WTC11 (cell line): Measurements from ENCODE around the gene EVA1A. TPM values are rescaled to one million over a fixed set of nuclear protein-coding genes. Genes with fewer than 3 reads are reported as not detected.

ENCODE experiments used
- ATAC-seq: fragments of 200-7000 bp; cut with Tn5 transposase; 2 replicates; pipeline ENCODE4 v1.10.0; 2021; ENCODE audit warnings: mild to moderate bottlenecking, moderate library complexity
- CTCF ChIA-PET: fragments of 300-600 bp; sonication (Branson Sonifier 250); formaldehyde crosslinking; loops from one replicate; lab custom pipeline; 2021; ENCODE audit warnings: antibody characterized with exemption; lab: Charles Lee
- POLR2A ChIA-PET: fragments of 350-600 bp; sonication (Branson Sonifier 250); formaldehyde crosslinking; loops from one replicate; lab custom pipeline; 2021; ENCODE audit warnings: antibody characterized with exemption; lab: Charles Lee
- DNase-seq: peaks from one replicate; pipeline ENCODE4 v3.0.0; 2021; ENCODE audit warnings: low spot score
- H3K27ac Mint-ChIP-seq: 2 replicates; pipeline ENCODE4 v1.8.0; 2021; ENCODE audit warnings: mixed read lengths
- H3K27me3 Mint-ChIP-seq: 2 replicates; pipeline ENCODE4 v1.8.0; 2021; ENCODE audit warnings: low read depth, mild to moderate bottlenecking, moderate library complexity, mixed read lengths
- H3K36me3 Mint-ChIP-seq: 2 replicates; pipeline ENCODE4 v1.8.0; 2021; ENCODE audit warnings: mixed read lengths
- H3K4me1 Mint-ChIP-seq: 2 replicates; pipeline ENCODE4 v1.8.0; 2022; ENCODE audit warnings: mixed read lengths
- H3K4me3 Mint-ChIP-seq: 2 replicates; pipeline ENCODE4 v1.8.0; 2021; ENCODE audit warnings: mild to moderate bottlenecking, moderate library complexity, mixed read lengths
- H3K9me3 Mint-ChIP-seq: 2 replicates; pipeline ENCODE4 v1.8.0; 2021; ENCODE audit warnings: mixed read lengths
- AR ChIP-seq: fragments of 250-450 bp; sonication (Bioruptor Pico); IDR thresholded peaks from 2 replicates; pipeline ENCODE4 v1.9.0; 2021; ENCODE audit warnings: mild to moderate bottlenecking
- ATF1 ChIP-seq: sonication (generic); formaldehyde crosslinking; IDR thresholded peaks from 2 replicates; pipeline ENCODE4 v1.8.1; 2023; ENCODE audit warnings: mild to moderate bottlenecking, moderate library complexity, missing genetic modification reagents
- CREB1 ChIP-seq: sonication (generic); formaldehyde crosslinking; IDR thresholded peaks from 2 replicates; pipeline ENCODE4 v1.8.0; 2023; ENCODE audit warnings: mild to moderate bottlenecking, missing genetic modification reagents
- CREM ChIP-seq: sonication (generic); formaldehyde crosslinking; IDR thresholded peaks from 2 replicates; pipeline ENCODE4 v1.8.1; 2022; ENCODE audit warnings: mild to moderate bottlenecking, missing genetic modification reagents, moderate library complexity
- CTCF ChIP-seq: fragments of 200-600 bp; IDR thresholded peaks from 2 replicates; pipeline ENCODE4 v1.8.0; 2022; ENCODE audit warnings: antibody characterized with exemption
- E2F5 ChIP-seq: sonication (generic); formaldehyde crosslinking; IDR thresholded peaks from 2 replicates; pipeline ENCODE4 v1.8.1; 2022; ENCODE audit warnings: mild to moderate bottlenecking, moderate library complexity, missing genetic modification reagents
- ERG ChIP-seq: fragments of 250-450 bp; sonication (Bioruptor Pico); IDR thresholded peaks from 2 replicates; pipeline ENCODE4 v1.8.0; 2021; ENCODE audit warnings: mild to moderate bottlenecking
- FOXJ3 ChIP-seq: sonication (generic); formaldehyde crosslinking; IDR thresholded peaks from 2 replicates; pipeline ENCODE4 v1.9.0; 2021; ENCODE audit warnings: missing genetic modification reagents, mild to moderate bottlenecking, borderline replicate concordance
- FOXK1 ChIP-seq: sonication (generic); formaldehyde crosslinking; IDR thresholded peaks from 2 replicates; pipeline ENCODE4 v1.8.0; 2022; ENCODE audit warnings: mild to moderate bottlenecking, moderate library complexity, missing genetic modification reagents
- FOXP1 ChIP-seq: sonication (generic); formaldehyde crosslinking; IDR thresholded peaks from 2 replicates; pipeline ENCODE4 v1.8.0; 2022; ENCODE audit warnings: missing genetic modification reagents, mild to moderate bottlenecking, moderate library complexity, borderline replicate concordance
- GABPB1 ChIP-seq: sonication (generic); formaldehyde crosslinking; IDR thresholded peaks from 2 replicates; pipeline ENCODE4 v1.8.1; 2023; ENCODE audit warnings: mild to moderate bottlenecking, missing genetic modification reagents
- GTF2I ChIP-seq: fragments of 250-450 bp; sonication (Bioruptor Pico); conservative IDR thresholded peaks from 2 replicates; pipeline ENCODE4 v1.4.0; 2021; ENCODE audit warnings: mild to moderate bottlenecking
- IRF2 ChIP-seq: sonication (generic); formaldehyde crosslinking; IDR thresholded peaks from 2 replicates; pipeline ENCODE4 v1.8.0; 2022; ENCODE audit warnings: low read depth, missing genetic modification reagents, borderline replicate concordance
- JAZF1 ChIP-seq: fragments of 250-450 bp; sonication (Bioruptor Pico); IDR thresholded peaks from 2 replicates; pipeline ENCODE4 v1.9.0; 2021; ENCODE audit warnings: moderate library complexity, mild to moderate bottlenecking, inconsistent platforms
- NFE2L1 ChIP-seq: sonication (generic); formaldehyde crosslinking; IDR thresholded peaks from 2 replicates; pipeline ENCODE4 v1.8.1; 2023; ENCODE audit warnings: missing genetic modification reagents
- OVOL2 ChIP-seq: fragments of 250-450 bp; sonication (Bioruptor Pico); IDR thresholded peaks from 2 replicates; pipeline ENCODE4 v1.9.0; 2021; ENCODE audit warnings: mild to moderate bottlenecking, borderline replicate concordance
- PREB ChIP-seq: sonication (generic); formaldehyde crosslinking; IDR thresholded peaks from 2 replicates; pipeline ENCODE4 v1.8.1; 2022; ENCODE audit warnings: mild to moderate bottlenecking, missing genetic modification reagents, moderate library complexity, borderline replicate concordance
- TEAD1 ChIP-seq: sonication (generic); formaldehyde crosslinking; IDR thresholded peaks from 2 replicates; pipeline ENCODE4 v1.8.0; 2022; ENCODE audit warnings: mild to moderate bottlenecking, missing genetic modification reagents
- ZBTB21 ChIP-seq: sonication (generic); formaldehyde crosslinking; IDR thresholded peaks from 2 replicates; pipeline ENCODE4 v1.8.1; 2023; ENCODE audit warnings: mild to moderate bottlenecking, missing genetic modification reagents, borderline replicate concordance
- ZBTB43 ChIP-seq: sonication (generic); formaldehyde crosslinking; IDR thresholded peaks from 2 replicates; pipeline ENCODE4 v1.8.1; 2023; ENCODE audit warnings: mild to moderate bottlenecking, missing genetic modification reagents
- ZNF219 ChIP-seq: sonication (generic); formaldehyde crosslinking; IDR thresholded peaks from 2 replicates; pipeline ENCODE4 v1.8.0; 2023; ENCODE audit warnings: missing genetic modification reagents, mild to moderate bottlenecking, borderline replicate concordance
- ZNF263 ChIP-seq: sonication (generic); formaldehyde crosslinking; IDR thresholded peaks from 2 replicates; pipeline ENCODE4 v1.8.1; 2022; ENCODE audit warnings: low read depth, mild to moderate bottlenecking, moderate library complexity, missing genetic modification reagents
- total RNA-seq: library from RNA; stranded (reverse); gene quantifications from 3 replicates; pipeline ENCODE4 v1.2.3, GENCODE V29; 2021
- TF ChIP-seq, protein P1 (sequence below): sonication (generic); formaldehyde crosslinking; IDR thresholded peaks from 2 replicates; pipeline ENCODE4 v1.8.0; 2022; ENCODE audit warnings: missing genetic modification reagents

EVA1A gene
- total RNA-seq, 1 experiment from 2014 or later = 4.1 TPM

GRCh38 chr2:75563591-75563990 lies 2.9 kb upstream of the EVA1A start:
- H3K9me3 Mint-ChIP-seq = no peaks in the 10 kb centered on the region
- ATAC-seq (no peak), DNase-seq (no peak)
- peaks cover 29% of the 10 kb centered on the region for H3K27me3 Mint-ChIP-seq
- ChIA-PET POLR2A (no interaction called here), CTCF (interaction anchor here (1.5 kb wide), 1 partner anchor 10 kb away, joined by 3 read pairs; no protein-coding TSS in a partner anchor)
- no peaks in the 10 kb centered on the region for H3K36me3 Mint-ChIP-seq
- peaks cover 31% of the 10 kb centered on the region for H3K4me1 Mint-ChIP-seq
- no peak for TF ChIP-seq CTCF
- TF ChIP-seq ZNF219 (CRISPR knock-in tag) = no peak
- no peak for TF ChIP-seq PREB (CRISPR knock-in tag)
- no peak for TF ChIP-seq ZBTB21
- no peak for TF ChIP-seq IRF2 (CRISPR knock-in tag)
- TF ChIP-seq AR (CRISPR knock-in tag) = no peak
- TF ChIP-seq FOXJ3 (CRISPR knock-in tag) = no peak
- no peak for TF ChIP-seq TEAD1 (CRISPR knock-in tag)
- TF ChIP-seq FOXK1 (CRISPR knock-in tag) = no peak
- no peak for TF ChIP-seq NFE2L1 (CRISPR knock-in tag)
- no peak for TF ChIP-seq ZBTB43 (CRISPR knock-in tag)
- no peak for TF ChIP-seq E2F5 (CRISPR knock-in tag)
- TF ChIP-seq JAZF1 (CRISPR knock-in tag) = no peak
- TF ChIP-seq GTF2I (CRISPR knock-in tag) = no peak
- TF ChIP-seq CREM = no peak
- TF ChIP-seq ZNF263 (CRISPR knock-in tag) = no peak
- TF ChIP-seq ATF1 (CRISPR knock-in tag) = no peak
- H3K27ac Mint-ChIP-seq = no peak overlapping the region
- H3K4me3 Mint-ChIP-seq = no peak overlapping the region

GRCh38 chr2:75562513-75562864 lies 1.8 kb upstream of the EVA1A start:
- peaks cover 29% of the 10 kb centered on the region for H3K27me3 Mint-ChIP-seq
- no peaks in the 10 kb centered on the region for H3K9me3 Mint-ChIP-seq
- H3K4me1 Mint-ChIP-seq = peaks cover 34% of the 10 kb centered on the region
- no peak for ATAC-seq
- no peaks in the 10 kb centered on the region for H3K36me3 Mint-ChIP-seq
- no peak overlapping the region for H3K27ac Mint-ChIP-seq
- ChIA-PET POLR2A (no interaction called here), CTCF (interaction anchor here (2.9 kb wide), 1 partner anchor 46 kb away, joined by 22 read pairs; no protein-coding TSS in a partner anchor)
- no peak for DNase-seq
- no peak overlapping the region for H3K4me3 Mint-ChIP-seq
- TF ChIP-seq, protein P1, sequence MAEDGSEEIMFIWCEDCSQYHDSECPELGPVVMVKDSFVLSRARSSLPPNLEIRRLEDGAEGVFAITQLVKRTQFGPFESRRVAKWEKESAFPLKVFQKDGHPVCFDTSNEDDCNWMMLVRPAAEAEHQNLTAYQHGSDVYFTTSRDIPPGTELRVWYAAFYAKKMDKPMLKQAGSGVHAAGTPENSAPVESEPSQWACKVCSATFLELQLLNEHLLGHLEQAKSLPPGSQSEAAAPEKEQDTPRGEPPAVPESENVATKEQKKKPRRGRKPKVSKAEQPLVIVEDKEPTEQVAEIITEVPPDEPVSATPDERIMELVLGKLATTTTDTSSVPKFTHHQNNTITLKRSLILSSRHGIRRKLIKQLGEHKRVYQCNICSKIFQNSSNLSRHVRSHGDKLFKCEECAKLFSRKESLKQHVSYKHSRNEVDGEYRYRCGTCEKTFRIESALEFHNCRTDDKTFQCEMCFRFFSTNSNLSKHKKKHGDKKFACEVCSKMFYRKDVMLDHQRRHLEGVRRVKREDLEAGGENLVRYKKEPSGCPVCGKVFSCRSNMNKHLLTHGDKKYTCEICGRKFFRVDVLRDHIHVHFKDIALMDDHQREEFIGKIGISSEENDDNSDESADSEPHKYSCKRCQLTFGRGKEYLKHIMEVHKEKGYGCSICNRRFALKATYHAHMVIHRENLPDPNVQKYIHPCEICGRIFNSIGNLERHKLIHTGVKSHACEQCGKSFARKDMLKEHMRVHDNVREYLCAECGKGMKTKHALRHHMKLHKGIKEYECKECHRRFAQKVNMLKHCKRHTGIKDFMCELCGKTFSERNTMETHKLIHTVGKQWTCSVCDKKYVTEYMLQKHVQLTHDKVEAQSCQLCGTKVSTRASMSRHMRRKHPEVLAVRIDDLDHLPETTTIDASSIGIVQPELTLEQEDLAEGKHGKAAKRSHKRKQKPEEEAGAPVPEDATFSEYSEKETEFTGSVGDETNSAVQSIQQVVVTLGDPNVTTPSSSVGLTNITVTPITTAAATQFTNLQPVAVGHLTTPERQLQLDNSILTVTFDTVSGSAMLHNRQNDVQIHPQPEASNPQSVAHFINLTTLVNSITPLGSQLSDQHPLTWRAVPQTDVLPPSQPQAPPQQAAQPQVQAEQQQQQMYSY = no peak
- no peak for TF ChIP-seq ERG (CRISPR knock-in tag)
- TF ChIP-seq FOXP1 (CRISPR knock-in tag) = no peak
- 0 out of 2 replicates have a peak, but pooled peaks have one; percentile 41 for TF ChIP-seq GABPB1
- no peak for TF ChIP-seq GTF2I (CRISPR knock-in tag)
- TF ChIP-seq OVOL2 (CRISPR knock-in tag) = no peak
- no peak for TF ChIP-seq CREB1 (CRISPR knock-in tag)
